PC-9 (cell line): ENCODE data around the gene EYS. TPM values are rescaled to one million over a fixed set of nuclear protein-coding genes. Genes with fewer than 3 reads are reported as not detected.

Experiments
- BruUV-seq: library from RNA; stranded (reverse); fragments of 400-500 nt; replicated peaks from 2 replicates; lab custom pipeline; 2021; lab: Mats Ljungman, UMichigan
- CTCF ChIA-PET: fragments of 300-600 bp; sonication (Branson Sonifier 250); formaldehyde crosslinking; loops from one replicate; lab custom pipeline; 2022; ENCODE audit warnings: antibody characterized with exemption; lab: Charles Lee
- POLR2A ChIA-PET: fragments of 300-600 bp; sonication (Branson Sonifier 250); formaldehyde crosslinking; loops from one replicate; lab custom pipeline; 2022; ENCODE audit warnings: antibody characterized with exemption; ENCODE audit not compliant: unreplicated experiment; lab: Charles Lee
- DNase-seq, 2 experiments: peaks; one replicate each; pipeline versions ENCODE4 v3.0.0 to v3.0.0-alpha.2; 2015 to 2022; ENCODE audit warnings: mixed read lengths in 1 of 2
- H2AFZ ChIP-seq: fragments of 200-600 bp; sonication (generic); 2 replicates; pipeline ENCODE4 v1.8.1; 2017; ENCODE audit warnings: antibody characterized with exemption
- H3F3A ChIP-seq: fragments of 200-600 bp; sonication (generic); 2 replicates; pipeline ENCODE4 v1.8.1; 2017; ENCODE audit warnings: antibody characterized with exemption, mild to moderate bottlenecking, low read depth; ENCODE audit not compliant: insufficient read depth
- H3K27ac ChIP-seq: fragments of 200-600 bp; sonication (generic); 2 replicates; pipeline ENCODE4 v1.6.1; 2016; ENCODE audit warnings: mixed run types
- H3K27me3 ChIP-seq: fragments of 200-600 bp; sonication (generic); 2 replicates; pipeline ENCODE4 v1.6.1; 2016; ENCODE audit warnings: low read depth, mixed run types; ENCODE audit not compliant: insufficient read depth
- H3K36me3 ChIP-seq: fragments of 200-600 bp; sonication (generic); 2 replicates; pipeline ENCODE4 v1.6.1; 2016; ENCODE audit warnings: low read depth, mixed run types
- H3K4me1 ChIP-seq: fragments of 200-600 bp; sonication (generic); replicated peaks from 2 replicates; pipeline ENCODE4 v1.6.1; 2016; ENCODE audit warnings: mixed run types; ENCODE audit not compliant: insufficient read depth
- H3K4me2 ChIP-seq: fragments of 200-600 bp; sonication (generic); 2 replicates; pipeline ENCODE4 v1.6.1; 2017; ENCODE audit warnings: mixed run types
- H3K4me3 ChIP-seq: fragments of 200-600 bp; sonication (generic); 2 replicates; pipeline ENCODE4 v1.6.1; 2016; ENCODE audit warnings: mixed run types
- H3K79me2 ChIP-seq: fragments of 200-600 bp; sonication (generic); 2 replicates; pipeline ENCODE4 v1.6.1; 2017; ENCODE audit warnings: low read depth, mixed run types
- H3K9me2 ChIP-seq: fragments of 200-600 bp; sonication (generic); 2 replicates; pipeline ENCODE4 v1.8.1; 2017; ENCODE audit warnings: mild to moderate bottlenecking; ENCODE audit not compliant: insufficient read depth
- H3K9me3 ChIP-seq: fragments of 200-600 bp; sonication (generic); 2 replicates; pipeline ENCODE4 v1.8.1; 2016; ENCODE audit warnings: low read depth; ENCODE audit not compliant: insufficient read depth
- H4K20me1 ChIP-seq: fragments of 200-600 bp; sonication (generic); 2 replicates; pipeline ENCODE4 v1.8.1; 2017; ENCODE audit not compliant: insufficient read depth
- EZH2 ChIP-seq: fragments of 200-600 bp; sonication (generic); IDR thresholded peaks from 2 replicates; pipeline ENCODE4 v1.8.0; 2017; ENCODE audit warnings: antibody characterized with exemption, low read depth
- intact Hi-C: fragments of 100-400 bp; cut with micrococcal nuclease; formaldehyde crosslinking; loops from one replicate; pipeline ENCODE4 v1.10.0; 2022; ENCODE audit not compliant: unreplicated experiment
- total RNA-seq: library from RNA; stranded (reverse); gene quantifications from 2 replicates; pipeline ENCODE4 v1.2.3, GENCODE V29; 2021
- TF ChIP-seq, protein P1 (sequence below): fragments of 200-600 bp; sonication (generic); conservative IDR thresholded peaks from 2 replicates; pipeline ENCODE4 v1.6.1; 2017; ENCODE audit warnings: mixed run types, antibody characterized with exemption, mild to moderate bottlenecking, moderate library complexity

The EYS gene
- total RNA-seq, 1 experiment from 2014 or later = not detected

DNA sequence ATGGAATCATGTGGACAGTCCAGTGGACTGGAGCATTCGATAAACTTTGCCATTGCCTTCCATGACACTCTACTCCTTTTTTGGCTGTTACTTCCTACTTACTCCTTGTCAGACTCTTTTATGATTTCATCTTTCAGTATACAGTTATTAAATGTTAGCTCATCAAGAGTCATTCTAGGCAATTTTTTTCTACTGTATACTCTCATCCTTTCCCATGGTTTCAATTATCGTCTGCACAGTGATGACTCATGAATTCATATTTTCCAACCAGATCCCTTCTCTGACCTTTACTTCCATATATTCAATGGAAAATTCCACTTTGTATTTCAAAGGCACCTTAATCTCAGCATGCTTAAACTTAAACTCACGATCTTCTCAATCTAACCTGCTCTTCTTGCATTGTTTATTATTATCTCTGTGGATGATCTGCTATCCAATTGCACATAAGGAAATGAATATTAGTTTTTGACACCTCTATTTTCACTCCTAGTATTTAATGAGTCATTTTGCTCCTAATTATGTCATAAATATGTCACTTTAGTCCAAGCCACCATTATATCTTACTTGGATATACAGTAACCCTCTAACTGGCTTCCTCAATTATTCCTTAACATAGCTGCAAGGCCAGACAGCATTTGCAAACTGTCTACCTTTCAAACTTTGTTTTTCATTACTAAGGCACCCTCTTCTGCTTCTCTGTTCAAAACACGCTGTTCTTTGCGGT is 1643.9 kb downstream of the EYS start:
- no peak for DNase-seq
- H3F3A ChIP-seq = no peaks in the 10 kb centered on the region
- H3K36me3 ChIP-seq = no peaks in the 10 kb centered on the region
- no TSS peak for BruUV-seq
- no peak overlapping the region for H2AFZ ChIP-seq
- H3K4me3 ChIP-seq = no peak overlapping the region
- no peak overlapping the region for H3K4me2 ChIP-seq
- H3K9me2 ChIP-seq = no peaks in the 10 kb centered on the region
- CTCF ChIA-PET = no interaction called here
- no peak for TF ChIP-seq EZH2
- TF ChIP-seq, protein P1, sequence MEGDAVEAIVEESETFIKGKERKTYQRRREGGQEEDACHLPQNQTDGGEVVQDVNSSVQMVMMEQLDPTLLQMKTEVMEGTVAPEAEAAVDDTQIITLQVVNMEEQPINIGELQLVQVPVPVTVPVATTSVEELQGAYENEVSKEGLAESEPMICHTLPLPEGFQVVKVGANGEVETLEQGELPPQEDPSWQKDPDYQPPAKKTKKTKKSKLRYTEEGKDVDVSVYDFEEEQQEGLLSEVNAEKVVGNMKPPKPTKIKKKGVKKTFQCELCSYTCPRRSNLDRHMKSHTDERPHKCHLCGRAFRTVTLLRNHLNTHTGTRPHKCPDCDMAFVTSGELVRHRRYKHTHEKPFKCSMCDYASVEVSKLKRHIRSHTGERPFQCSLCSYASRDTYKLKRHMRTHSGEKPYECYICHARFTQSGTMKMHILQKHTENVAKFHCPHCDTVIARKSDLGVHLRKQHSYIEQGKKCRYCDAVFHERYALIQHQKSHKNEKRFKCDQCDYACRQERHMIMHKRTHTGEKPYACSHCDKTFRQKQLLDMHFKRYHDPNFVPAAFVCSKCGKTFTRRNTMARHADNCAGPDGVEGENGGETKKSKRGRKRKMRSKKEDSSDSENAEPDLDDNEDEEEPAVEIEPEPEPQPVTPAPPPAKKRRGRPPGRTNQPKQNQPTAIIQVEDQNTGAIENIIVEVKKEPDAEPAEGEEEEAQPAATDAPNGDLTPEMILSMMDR = no peak
- POLR2A ChIA-PET = no interaction called here
- intact Hi-C loops = no loop called here
- H3K79me2 ChIP-seq = no peaks in the 10 kb centered on the region
- H3K27ac ChIP-seq = no peak overlapping the region
- H3K9me3 ChIP-seq = no peaks in the 10 kb centered on the region
- H3K27me3 ChIP-seq = no peaks in the 10 kb centered on the region
- no peaks in the 10 kb centered on the region for H3K4me1 ChIP-seq
- no peaks in the 10 kb centered on the region for H4K20me1 ChIP-seq

DNA sequence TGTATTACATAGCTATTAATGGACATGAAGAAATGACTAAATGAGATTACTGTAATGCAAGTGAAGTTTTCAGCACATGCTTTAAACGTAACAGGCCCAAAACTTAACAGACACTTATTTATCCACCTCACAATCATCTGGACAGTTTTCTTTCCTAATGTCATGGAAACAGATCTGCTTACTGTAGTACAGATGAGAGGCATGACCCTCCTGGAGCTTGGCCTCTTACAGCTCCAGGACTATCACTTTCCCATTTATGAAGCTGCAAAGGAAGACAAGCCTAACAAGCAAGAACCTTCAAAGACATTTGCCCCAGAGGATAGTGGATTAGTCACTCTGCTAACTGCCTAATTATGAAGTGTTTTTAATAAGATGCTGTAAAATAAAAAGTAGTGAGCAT is 1652.2 kb downstream of the EYS start:
- Histone ChIP-seq H3K9me2 (no peaks in the 10 kb centered on the region), H3K4me3 (no peak overlapping the region), H2AFZ (no peak overlapping the region), H3K4me1 (no peaks in the 10 kb centered on the region), H3K36me3 (no peaks in the 10 kb centered on the region), H3K27ac (no peak overlapping the region), H3K9me3 (no peaks in the 10 kb centered on the region), H3K27me3 (no peaks in the 10 kb centered on the region), H4K20me1 (no peaks in the 10 kb centered on the region), H3K79me2 (no peaks in the 10 kb centered on the region), H3K4me2 (no peak overlapping the region), H3F3A (no peaks in the 10 kb centered on the region)
- no peak for DNase-seq
- no TSS peak for BruUV-seq
- ChIA-PET POLR2A (no interaction called here), CTCF (no interaction called here)
- intact Hi-C loops = no loop called here
- TF ChIP-seq EZH2 = no peak
- TF ChIP-seq, protein P1 = no peak

DNA sequence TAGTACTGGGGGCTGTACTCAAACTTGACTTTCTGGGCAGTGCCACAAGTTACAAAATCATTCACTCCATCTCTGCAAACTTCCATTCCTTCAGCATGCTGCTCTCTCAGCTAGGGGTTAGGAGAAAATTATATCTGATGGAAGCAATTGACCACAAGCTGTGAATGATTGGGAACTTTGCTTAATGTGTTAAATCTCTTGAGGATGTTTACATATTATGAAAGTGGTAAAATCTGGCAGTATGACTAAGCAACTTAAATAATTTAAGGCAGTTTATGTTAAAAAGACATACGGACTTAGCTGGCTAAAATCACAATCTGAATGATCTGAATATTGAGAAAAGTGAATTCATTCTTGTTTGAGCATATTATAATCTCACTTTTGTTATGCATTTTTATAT is 1656.4 kb downstream of the EYS start:
- DNase-seq = no peak
- Histone ChIP-seq H3K36me3 (no peaks in the 10 kb centered on the region), H3F3A (no peaks in the 10 kb centered on the region), H3K27ac (no peak overlapping the region), H3K4me1 (no peaks in the 10 kb centered on the region), H4K20me1 (no peaks in the 10 kb centered on the region), H3K27me3 (no peaks in the 10 kb centered on the region), H3K79me2 (no peaks in the 10 kb centered on the region), H3K9me3 (no peaks in the 10 kb centered on the region), H3K9me2 (no peaks in the 10 kb centered on the region), H3K4me2 (no peak overlapping the region), H3K4me3 (no peak overlapping the region), H2AFZ (no peak overlapping the region)
- intact Hi-C loops = no loop called here
- POLR2A ChIA-PET = no interaction called here
- BruUV-seq = no TSS peak
- CTCF ChIA-PET = no interaction called here
- TF ChIP-seq, protein P1 = no peak
- TF ChIP-seq EZH2 = no peak
